HEK293T (cell line): Measurements from ENCODE around the gene APOO.
A peak's percentile ranks its signal among the peaks of the same experiment; 100 is the strongest.

Experiments
- CTCF ChIA-PET: fragments of 350-600 bp; formaldehyde crosslinking; extraction: SDS; loops from one replicate; lab custom pipeline; 2021; ENCODE audit warnings: antibody characterized with exemption, inconsistent platforms; lab: Yijun Ruan, JAX
- POLR2A ChIA-PET: fragments of 350-600 bp; formaldehyde crosslinking; extraction: SDS; loops from one replicate; lab custom pipeline; 2020; ENCODE audit warnings: antibody characterized with exemption, inconsistent platforms; lab: Yijun Ruan, JAX
- DNase-seq: peaks from one replicate; pipeline ENCODE4 v3.0.0; 2012; ENCODE audit warnings: mixed read lengths; ENCODE audit errors: extremely low spot score
- ARNT ChIP-seq: fragments of 450-650 bp; IDR thresholded peaks from 2 replicates; pipeline ENCODE4 v1.6.1; 2017; ENCODE audit warnings: mild to moderate bottlenecking
- BHLHE40 ChIP-seq: fragments of 450-650 bp; IDR thresholded peaks from 2 replicates; pipeline ENCODE4 v1.6.1; 2016; ENCODE audit warnings: mild to moderate bottlenecking, moderate library complexity, borderline replicate concordance
- CTBP1 ChIP-seq: fragments of 450-650 bp; IDR thresholded peaks from 2 replicates; pipeline ENCODE4 v1.6.1; 2016; ENCODE audit warnings: borderline replicate concordance
- ELF4 ChIP-seq: fragments of 450-650 bp; IDR thresholded peaks from 2 replicates; pipeline ENCODE4 v1.6.1; 2017; ENCODE audit warnings: antibody characterized with exemption
- FOXA1 ChIP-seq: fragments of 450-650 bp; IDR thresholded peaks from 2 replicates; pipeline ENCODE4 v1.6.1; 2016; ENCODE audit warnings: mild to moderate bottlenecking
- FOXK2 ChIP-seq: fragments of 450-650 bp; IDR thresholded peaks from 2 replicates; pipeline ENCODE4 v1.6.1; 2016; ENCODE audit warnings: mild to moderate bottlenecking
- FOXM1 ChIP-seq: fragments of 450-650 bp; IDR thresholded peaks from 2 replicates; pipeline ENCODE4 v1.6.1; 2017; ENCODE audit warnings: mild to moderate bottlenecking, borderline replicate concordance
- HDGF ChIP-seq: fragments of 450-650 bp; IDR thresholded peaks from 2 replicates; pipeline ENCODE4 v1.6.1; 2017; ENCODE audit warnings: antibody characterized with exemption, borderline replicate concordance
- L3MBTL2 ChIP-seq: fragments of 450-650 bp; conservative IDR thresholded peaks from 2 replicates; pipeline ENCODE4 v1.6.1; 2016; ENCODE audit warnings: mild to moderate bottlenecking
- LEF1 ChIP-seq: fragments of 450-650 bp; IDR thresholded peaks from 2 replicates; pipeline ENCODE4 v1.6.1; 2017; ENCODE audit warnings: mild to moderate bottlenecking, borderline replicate concordance
- NFRKB ChIP-seq: fragments of 450-650 bp; IDR thresholded peaks from 2 replicates; pipeline ENCODE4 v1.6.1; 2016; ENCODE audit warnings: mild to moderate bottlenecking, moderate library complexity
- PKNOX1 ChIP-seq: fragments of 450-650 bp; IDR thresholded peaks from 2 replicates; pipeline ENCODE4 v1.6.1; 2016
- SP1 ChIP-seq: fragments of 450-650 bp; IDR thresholded peaks from 2 replicates; pipeline ENCODE4 v1.6.1; 2017
- SUZ12 ChIP-seq: fragments of 450-650 bp; IDR thresholded peaks from 2 replicates; pipeline ENCODE4 v1.6.1; 2016; ENCODE audit warnings: mild to moderate bottlenecking
- TARDBP ChIP-seq: fragments of 450-650 bp; IDR thresholded peaks from 2 replicates; pipeline ENCODE4 v1.6.1; 2016
- ZNF384 ChIP-seq: fragments of 450-650 bp; IDR thresholded peaks from 2 replicates; pipeline ENCODE4 v1.6.1; 2016

The APOO gene

GRCh38 chrX:23799469-23800065 lies 108.2 kb downstream of the APOO start:
- DNase-seq, result no peak
- TF ChIP-seq L3MBTL2 (no peak), ZNF384 (peak; percentile 89), PKNOX1 (peak; percentile 87)
- CTCF ChIA-PET, result interaction anchor here (0.8 to 1.6 kb wide), 4 partner anchors 17 to 255 kb away, joined by 3 to 5 read pairs (median 4); partner anchors contain the start of gene EIF2S3
- POLR2A ChIA-PET, result interaction anchor here (1.3 kb wide), 2 partner anchors 16 to 101 kb away, joined by 6 to 10 read pairs; partner anchors contain the start of gene SAT1

GRCh38 chrX:23797371-23798128 lies 110.2 kb downstream of the APOO start:
- POLR2A ChIA-PET, result interaction anchor here (1.4 kb wide), 1 partner anchor 15 kb away, joined by 8 read pairs; the partner anchor contains the start of gene SAT1

GRCh38 chrX:23795221-23795620 lies 112.5 kb downstream of the APOO start:
- TF ChIP-seq TARDBP (no peak), NFRKB (no peak), ARNT (no peak), ZNF384 (no peak), FOXA1 (no peak), ELF4 (no peak), BHLHE40 (no peak), LEF1 (no peak), FOXM1 (no peak), L3MBTL2 (no peak), FOXK2 (no peak), SUZ12 (no peak), SP1 (no peak), HDGF (no peak), CTBP1 (no peak)
- CTCF ChIA-PET, result no interaction called here
- DNase-seq, result no peak
- POLR2A ChIA-PET, result interaction anchor here (1.1 kb wide), 1 partner anchor 12 kb away, joined by 3 read pairs; the partner anchor contains the start of gene SAT1

More at GRCh38 chrX:23797371-23798128, 110.2 kb downstream of the APOO start:
- CTCF ChIA-PET, result interaction anchor here (0.6 to 1.8 kb wide), 3 partner anchors 10 to 243 kb away, joined by 3 to 7 read pairs (median 5); no protein-coding TSS in a partner anchor
- peak; percentile 85 for TF ChIP-seq ZNF384
- no peak for TF ChIP-seq TARDBP
- TF ChIP-seq CTBP1, result peak; percentile 89
- DNase-seq, result no peak

- POLR2A ChIA-PET, result interaction anchor here (0.7 to 1.3 kb wide), 5 partner anchors 10 to 233 kb away, joined by 3 to 11 read pairs (median 4); partner anchors contain the start of gene SAT1
- no peak for DNase-seq
- CTCF ChIA-PET, result interaction anchor here (0.6 to 1.1 kb wide), 2 partner anchors 14 to 1351 kb away, joined by 3 to 5 read pairs; no protein-coding TSS in a partner anchor
- TF ChIP-seq ZNF384 (0 out of 2 replicates have a peak, but pooled peaks have one; percentile 28), ELF4 (no peak), CTBP1 (peak; percentile 83)
Measured at GRCh38 chrX:23792861-23793553, 114.7 kb downstream of the APOO start.

- POLR2A ChIA-PET, result no interaction called here
- TF ChIP-seq BHLHE40 (no peak), ZNF384 (peak; percentile 35; the same call in 1 of the 2 replicates), ARNT (no peak), FOXM1 (no peak)
- DNase-seq, result no peak
- CTCF ChIA-PET, result interaction anchor here (0.6 to 1.2 kb wide), 3 partner anchors 8 to 112 kb away, joined by 3 to 5 read pairs (median 3); no protein-coding TSS in a partner anchor
Measured at GRCh38 chrX:23790155-23790497, 117.6 kb downstream of the APOO start.

- POLR2A ChIA-PET, result no interaction called here
- DNase-seq, result no peak
- TF ChIP-seq CTBP1 (no peak), ZNF384 (peak; percentile 70), NFRKB (no peak), FOXM1 (no peak)
- CTCF ChIA-PET, result interaction anchor here (1.0 to 1.2 kb wide), 2 partner anchors 9 to 113 kb away, joined by 3 read pairs; no protein-coding TSS in a partner anchor
Measured at GRCh38 chrX:23789386-23790154, 118.2 kb downstream of the APOO start.

GRCh38 chrX:23788946-23789345 lies 118.8 kb downstream of the APOO start:
- POLR2A ChIA-PET, result no interaction called here
- TF ChIP-seq PKNOX1, result no peak
- TF ChIP-seq ELF4, result no peak
- no peak for TF ChIP-seq FOXA1
- no peak for TF ChIP-seq ARNT
- TF ChIP-seq FOXM1, result no peak
- no peak for TF ChIP-seq TARDBP
- no peak for TF ChIP-seq BHLHE40
- TF ChIP-seq FOXK2, result no peak
- no peak for TF ChIP-seq ZNF384
- no peak for TF ChIP-seq L3MBTL2
- no peak for TF ChIP-seq SUZ12
- no peak for TF ChIP-seq NFRKB
- no peak for TF ChIP-seq LEF1
- TF ChIP-seq SP1, result no peak
- no peak for TF ChIP-seq CTBP1
- no peak for TF ChIP-seq HDGF
- CTCF ChIA-PET, result interaction anchor here (1.0 kb wide), 1 partner anchor 113 kb away, joined by 3 read pairs; no protein-coding TSS in a partner anchor
- no peak for DNase-seq
